ENCODE results near the gene ARMC3. TPM values are rescaled to one million over a fixed set of nuclear protein-coding genes. Genes with fewer than 3 reads are reported as not detected.
A peak's percentile ranks its signal among the peaks of the same experiment; 100 is the strongest.

Gene ARMC3
- total RNA-seq, 1 donor from 2014 or later = not detected

DNA sequence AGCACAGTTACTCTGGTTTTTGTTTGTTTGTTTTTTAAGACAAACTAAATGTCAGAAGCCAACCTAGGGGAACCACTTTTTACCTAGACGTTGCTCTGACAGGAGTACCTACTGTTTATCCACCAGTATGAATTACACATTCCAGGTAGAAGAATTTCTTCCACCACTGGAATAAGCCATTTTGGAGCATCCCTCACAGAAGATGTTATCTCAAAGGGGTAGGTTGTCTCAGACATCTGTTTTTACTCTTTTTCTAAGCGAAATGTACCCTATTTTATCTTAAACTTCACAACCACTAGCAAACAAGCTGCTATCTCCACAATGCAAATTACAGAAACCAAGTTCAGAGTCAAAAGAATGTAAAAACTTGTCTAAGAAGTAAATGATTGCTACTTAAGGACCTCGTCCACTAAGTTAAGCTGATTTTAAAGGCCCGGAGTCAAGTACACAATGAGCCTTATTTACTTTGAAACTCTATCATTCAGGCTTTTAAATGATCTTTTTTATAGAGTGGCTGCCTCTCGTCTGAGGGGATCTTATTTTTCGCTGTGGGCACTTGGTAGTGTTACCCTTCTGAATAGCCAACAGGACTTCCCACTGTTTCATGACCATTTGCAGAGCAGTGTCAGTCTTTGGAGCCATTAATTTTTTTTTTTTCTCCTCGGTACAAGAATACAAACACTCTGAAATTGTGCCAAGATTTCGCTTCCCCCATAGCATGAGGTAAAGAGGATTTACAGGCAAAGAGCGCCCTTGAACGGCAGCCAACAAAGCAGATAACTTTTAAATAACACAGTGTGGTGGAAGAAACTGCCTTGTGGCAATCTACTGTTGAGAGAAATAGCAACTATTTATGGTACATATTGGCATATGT is 15.7 kb upstream of the ARMC3 start:
- peaks cover 2% of the 10 kb centered on the region for H3K4me1 Mint-ChIP-seq (ENCODE audit: unreplicated experiment)
- peaks cover 21% of the 10 kb centered on the region for H3K27me3 Mint-ChIP-seq (ENCODE audit: unreplicated experiment)
- H3K4me3 Mint-ChIP-seq (ENCODE audit: unreplicated experiment) = no peak overlapping the region
- H3K36me3 Mint-ChIP-seq (ENCODE audit: unreplicated experiment) = no peaks in the 10 kb centered on the region
- no peak for DNase-seq (ENCODE audit: extremely low spot score, unreplicated experiment)
- H3K27ac Mint-ChIP-seq (ENCODE audit: unreplicated experiment) = no peak overlapping the region
- TF ChIP-seq, protein P1, sequence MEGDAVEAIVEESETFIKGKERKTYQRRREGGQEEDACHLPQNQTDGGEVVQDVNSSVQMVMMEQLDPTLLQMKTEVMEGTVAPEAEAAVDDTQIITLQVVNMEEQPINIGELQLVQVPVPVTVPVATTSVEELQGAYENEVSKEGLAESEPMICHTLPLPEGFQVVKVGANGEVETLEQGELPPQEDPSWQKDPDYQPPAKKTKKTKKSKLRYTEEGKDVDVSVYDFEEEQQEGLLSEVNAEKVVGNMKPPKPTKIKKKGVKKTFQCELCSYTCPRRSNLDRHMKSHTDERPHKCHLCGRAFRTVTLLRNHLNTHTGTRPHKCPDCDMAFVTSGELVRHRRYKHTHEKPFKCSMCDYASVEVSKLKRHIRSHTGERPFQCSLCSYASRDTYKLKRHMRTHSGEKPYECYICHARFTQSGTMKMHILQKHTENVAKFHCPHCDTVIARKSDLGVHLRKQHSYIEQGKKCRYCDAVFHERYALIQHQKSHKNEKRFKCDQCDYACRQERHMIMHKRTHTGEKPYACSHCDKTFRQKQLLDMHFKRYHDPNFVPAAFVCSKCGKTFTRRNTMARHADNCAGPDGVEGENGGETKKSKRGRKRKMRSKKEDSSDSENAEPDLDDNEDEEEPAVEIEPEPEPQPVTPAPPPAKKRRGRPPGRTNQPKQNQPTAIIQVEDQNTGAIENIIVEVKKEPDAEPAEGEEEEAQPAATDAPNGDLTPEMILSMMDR (IDR thresholded peaks at IDR 0.05) = peak; percentile 13
- H3K9me3 Mint-ChIP-seq (ENCODE audit: unreplicated experiment) = no peaks in the 10 kb centered on the region

DNA sequence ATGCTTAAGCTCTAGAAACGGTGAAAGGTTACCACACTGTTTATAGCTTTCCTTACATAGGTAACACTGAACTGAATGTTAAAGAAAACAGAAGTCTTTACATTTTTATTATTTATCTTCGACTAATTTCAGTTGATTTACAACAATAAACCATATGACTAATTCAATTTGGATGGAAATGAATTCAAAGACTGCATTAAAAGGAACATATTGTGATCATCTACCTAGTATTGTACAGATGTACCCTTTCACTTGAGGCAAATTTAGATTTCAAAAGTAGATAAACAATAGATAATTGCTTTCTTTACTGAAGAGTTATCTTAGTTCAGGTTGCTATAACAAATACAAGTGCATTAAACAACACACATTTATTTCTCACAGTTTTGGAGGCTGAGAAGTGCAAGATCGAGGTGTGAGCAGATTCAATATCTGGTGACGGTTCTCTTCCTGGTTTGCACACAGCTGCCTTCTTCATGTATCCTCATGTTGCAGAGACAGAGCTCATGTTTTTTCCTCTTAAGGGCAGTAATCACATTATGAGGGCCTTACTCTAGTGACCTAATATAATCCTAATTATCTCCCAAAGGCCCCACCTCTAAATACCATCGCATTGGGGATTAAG is 15.0 kb upstream of the ARMC3 start:
- H3K4me3 Mint-ChIP-seq (ENCODE audit: unreplicated experiment) = no peak overlapping the region

DNA sequence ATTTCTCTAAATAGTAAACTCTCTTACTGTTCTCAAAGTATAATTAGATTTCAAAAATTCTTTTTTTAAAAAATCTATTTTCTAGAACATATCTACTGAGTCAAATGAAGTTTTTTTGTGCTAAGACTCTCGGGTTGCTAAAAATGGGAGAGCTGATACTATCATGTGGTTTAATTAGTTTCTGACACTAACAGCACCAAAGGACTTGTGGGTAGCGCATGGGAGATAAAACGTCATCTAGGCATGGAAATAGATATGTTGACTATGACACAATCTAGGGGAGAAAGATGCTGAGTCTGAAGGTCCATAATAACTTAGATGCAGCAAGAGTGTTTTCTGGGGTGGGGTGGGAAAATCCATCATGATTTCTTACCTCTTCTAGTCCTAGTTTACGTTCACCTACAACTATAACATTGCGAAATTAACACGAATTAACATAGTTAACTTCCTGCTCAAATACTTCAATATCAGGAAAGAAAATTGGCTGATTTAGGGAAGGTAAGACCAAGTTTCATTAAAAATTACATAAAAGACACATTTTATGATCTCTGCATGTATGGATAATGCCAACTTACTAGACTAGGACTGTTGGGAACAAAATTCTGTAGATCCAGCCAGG is 14.3 kb upstream of the ARMC3 start:
- H3K27ac Mint-ChIP-seq (ENCODE audit: unreplicated experiment) = no peak overlapping the region
- H3K9me3 Mint-ChIP-seq (ENCODE audit: unreplicated experiment) = peaks cover 3% of the 10 kb centered on the region
- no peak for DNase-seq (ENCODE audit: extremely low spot score, unreplicated experiment)
- H3K4me1 Mint-ChIP-seq (ENCODE audit: unreplicated experiment) = peaks cover 2% of the 10 kb centered on the region
- TF ChIP-seq, protein P1 (IDR thresholded peaks at IDR 0.05) = no peak
- no peaks in the 10 kb centered on the region for H3K36me3 Mint-ChIP-seq (ENCODE audit: unreplicated experiment)
- peaks cover 22% of the 10 kb centered on the region for H3K27me3 Mint-ChIP-seq (ENCODE audit: unreplicated experiment)
- no peak overlapping the region for H3K4me3 Mint-ChIP-seq (ENCODE audit: unreplicated experiment)

More for the DNA sequence above, 15.0 kb upstream of the ARMC3 start:
- peaks cover 1% of the 10 kb centered on the region for H3K9me3 Mint-ChIP-seq (ENCODE audit: unreplicated experiment)
- DNase-seq (ENCODE audit: extremely low spot score, unreplicated experiment) = no peak
- no peak overlapping the region for H3K27ac Mint-ChIP-seq (ENCODE audit: unreplicated experiment)
- H3K27me3 Mint-ChIP-seq (ENCODE audit: unreplicated experiment) = peaks cover 19% of the 10 kb centered on the region
- H3K4me1 Mint-ChIP-seq (ENCODE audit: unreplicated experiment) = peaks cover 2% of the 10 kb centered on the region
- TF ChIP-seq, protein P1 (IDR thresholded peaks at IDR 0.05) = peak; percentile 2
- H3K36me3 Mint-ChIP-seq (ENCODE audit: unreplicated experiment) = no peaks in the 10 kb centered on the region

DNA sequence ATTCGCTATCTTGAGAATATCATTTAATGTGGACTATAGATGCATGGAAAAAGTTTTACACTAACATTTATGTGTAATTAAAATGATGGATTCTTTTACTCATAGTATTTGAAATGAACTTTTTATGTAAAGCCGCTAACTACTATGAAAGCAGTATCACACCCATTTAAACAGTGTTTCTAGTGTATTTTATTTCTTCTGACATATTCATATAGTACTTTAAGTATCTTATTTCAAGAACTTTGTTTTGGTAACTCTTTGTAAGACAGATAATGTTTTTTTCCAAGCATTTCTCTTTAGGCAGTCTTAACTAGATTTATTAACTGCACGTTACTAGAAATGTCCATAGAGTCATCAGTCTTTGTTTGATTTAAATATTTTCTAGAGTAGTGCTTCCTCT is 12.5 kb upstream of the ARMC3 start:
- no peak overlapping the region for H3K27ac Mint-ChIP-seq (ENCODE audit: unreplicated experiment)

More for the DNA sequence above, 12.5 kb upstream of the ARMC3 start:
- Mint-ChIP-seq H3K9me3 (ENCODE audit: unreplicated experiment) (peaks cover 3% of the 10 kb centered on the region), H3K36me3 (ENCODE audit: unreplicated experiment) (no peaks in the 10 kb centered on the region), H3K4me1 (ENCODE audit: unreplicated experiment) (peaks cover 2% of the 10 kb centered on the region), H3K4me3 (ENCODE audit: unreplicated experiment) (no peak overlapping the region), H3K27me3 (ENCODE audit: unreplicated experiment) (peaks cover 30% of the 10 kb centered on the region)
- DNase-seq (ENCODE audit: extremely low spot score, unreplicated experiment) = no peak
- TF ChIP-seq, protein P1 (IDR thresholded peaks at IDR 0.05) = no peak

Data from osteocyte (in vitro differentiated cells).